ENCODE data around the gene LUZP2.

The LUZP2 gene

GRCh38 chr11:24567380-24567779 is 70.5 kb downstream of the LUZP2 start:
- DNase-seq (ENCODE audit: low read depth) = no peak

GRCh38 chr11:24572376-24572775 is 75.5 kb downstream of the LUZP2 start:
- DNase-seq (ENCODE audit: low read depth) = no peak

GRCh38 chr11:24574461-24574860 is 77.6 kb downstream of the LUZP2 start:
- no peak for DNase-seq (ENCODE audit: low read depth)

- DNase-seq (ENCODE audit: low read depth) = no peak
These were observed 78.5 kb downstream of the LUZP2 start for GRCh38 chr11:24575392-24575791.

GRCh38 chr11:24585192-24585591 is 88.3 kb downstream of the LUZP2 start:
- DNase-seq (ENCODE audit: low read depth) = no peak

GRCh38 chr11:24587635-24588034 is 90.8 kb downstream of the LUZP2 start:
- DNase-seq (ENCODE audit: low read depth) = no peak

- DNase-seq (ENCODE audit: low read depth) = no peak
These were observed 91.2 kb downstream of the LUZP2 start for GRCh38 chr11:24588081-24588480.

GRCh38 chr11:24589064-24589463 is 92.2 kb downstream of the LUZP2 start:
- no peak for DNase-seq (ENCODE audit: low read depth)

- DNase-seq (ENCODE audit: low read depth) = no peak
These were observed 94.4 kb downstream of the LUZP2 start for GRCh38 chr11:24591283-24591682.

GRCh38 chr11:24592360-24592759 is 95.5 kb downstream of the LUZP2 start:
- DNase-seq (ENCODE audit: low read depth) = no peak

GRCh38 chr11:24593332-24593731 is 96.5 kb downstream of the LUZP2 start:
- no peak for DNase-seq (ENCODE audit: low read depth)

GRCh38 chr11:24594401-24594800 is 97.5 kb downstream of the LUZP2 start:
- no peak for DNase-seq (ENCODE audit: low read depth)

- DNase-seq (ENCODE audit: low read depth) = no peak
These were observed 101.8 kb downstream of the LUZP2 start for GRCh38 chr11:24598641-24599040.

GRCh38 chr11:24609192-24610119 is 112.6 kb downstream of the LUZP2 start:
- DNase-seq (ENCODE audit: low read depth) = no peak

GRCh38 chr11:24615451-24616160 is 118.8 kb downstream of the LUZP2 start:
- DNase-seq (ENCODE audit: low read depth) = no peak

GRCh38 chr11:24617856-24618255 is 121.0 kb downstream of the LUZP2 start:
- no peak for DNase-seq (ENCODE audit: low read depth)

GRCh38 chr11:24619900-24620299 is 123.0 kb downstream of the LUZP2 start:
- DNase-seq (ENCODE audit: low read depth) = no peak

GRCh38 chr11:24622262-24622661 is 125.4 kb downstream of the LUZP2 start:
- DNase-seq (ENCODE audit: low read depth) = no peak

- no peak for DNase-seq (ENCODE audit: low read depth)
These were observed 126.3 kb downstream of the LUZP2 start for GRCh38 chr11:24623121-24623520.

- no peak for DNase-seq (ENCODE audit: low read depth)
These were observed 127.6 kb downstream of the LUZP2 start for GRCh38 chr11:24624432-24624831.

- DNase-seq (ENCODE audit: low read depth) = no peak
These were observed 129.1 kb downstream of the LUZP2 start for GRCh38 chr11:24625975-24626374.

- DNase-seq (ENCODE audit: low read depth) = no peak
These were observed 131.4 kb downstream of the LUZP2 start for GRCh38 chr11:24628224-24628776.

GRCh38 chr11:24634606-24635160 is 137.8 kb downstream of the LUZP2 start:
- DNase-seq (ENCODE audit: low read depth) = no peak
